Thyroid gland (tissue), 4 donors: ENCODE data around the gene BMP2K. TPM values are rescaled to one million over a fixed set of nuclear protein-coding genes. Genes with fewer than 3 reads are reported as not detected.

Experiments
- DNase-seq, 2 donors: peaks; one replicate each; pipeline ENCODE4 v3.0.0-alpha.2; 2019
- H3K27ac ChIP-seq, 3 donors: fragments of 200-600 bp; sonication (generic); 1 replicate in 2 of 3; 2 replicates in 1 of 3; pipeline ENCODE4 v1.5.1; 2016 to 2019; ENCODE audit warnings: mild to moderate bottlenecking in 1 of 3, moderate library complexity in 1 of 3
- H3K27me3 ChIP-seq: fragments of 200-600 bp; sonication (generic); one replicate; pipeline ENCODE4 v1.5.1; 2019
- H3K36me3 ChIP-seq, 2 donors: fragments of 200-600 bp; sonication (generic); one replicate each; pipeline ENCODE4 v1.5.1; 2016 to 2019
- H3K4me1 ChIP-seq, 2 donors: fragments of 200-600 bp; sonication (generic); one replicate each; pipeline ENCODE4 v1.5.1; 2017 to 2019
- H3K4me3 ChIP-seq, 3 donors: fragments of 200-600 bp; sonication (generic); replicated peaks in 1 of 3; 1 replicate in 2 of 3; 2 replicates in 1 of 3; pipeline ENCODE4 v1.5.1; 2016; ENCODE audit warnings: mild to moderate bottlenecking in 1 of 3
- H3K9me3 ChIP-seq: fragments of 200-600 bp; sonication (generic); one replicate; pipeline ENCODE4 v1.5.1; 2017
- CTCF ChIP-seq, 6 experiments: fragments of 200-600 bp in 3 of 6; fragments of 450-650 bp in 3 of 6; sonication (generic) in 3 of 6; IDR thresholded peaks; one replicate each; pipeline ENCODE4 v1.5.1; 2016 to 2019; ENCODE audit warnings: antibody characterized with exemption in 6 of 6, mild to moderate bottlenecking in 2 of 6, inconsistent platforms in 1 of 6, moderate library complexity in 1 of 6
- POLR2A ChIP-seq, 2 donors: fragments of 450-650 bp; IDR thresholded peaks; one replicate each; pipeline ENCODE4 v1.6.1; 2017; ENCODE audit warnings: antibody characterized with exemption in 2 of 2, mild to moderate bottlenecking in 2 of 2, moderate library complexity in 1 of 2
- WGBS, 2 donors: methylation state at CpG; one replicate each; pipeline ENCODE4 v1.1.5; 2017; 5-methylcytosine and 5-hydroxymethylcytosine counted together
- intact Hi-C: fragments of 100-400 bp; cut with DNase I; formaldehyde crosslinking; loops from one replicate; pipeline ENCODE4 v1.15.1; 2023
- total RNA-seq, 4 donors: library from RNA; depleted of rRNA; stranded (reverse); fragments of >200 nt; gene quantifications; one replicate each; pipeline ENCODE4 v1.2.3, GENCODE V29; 2016

Gene BMP2K
- total RNA-seq, 4 donors from 2014 or later, result 63.8 to 69.2 (median 64.3) TPM

DNA sequence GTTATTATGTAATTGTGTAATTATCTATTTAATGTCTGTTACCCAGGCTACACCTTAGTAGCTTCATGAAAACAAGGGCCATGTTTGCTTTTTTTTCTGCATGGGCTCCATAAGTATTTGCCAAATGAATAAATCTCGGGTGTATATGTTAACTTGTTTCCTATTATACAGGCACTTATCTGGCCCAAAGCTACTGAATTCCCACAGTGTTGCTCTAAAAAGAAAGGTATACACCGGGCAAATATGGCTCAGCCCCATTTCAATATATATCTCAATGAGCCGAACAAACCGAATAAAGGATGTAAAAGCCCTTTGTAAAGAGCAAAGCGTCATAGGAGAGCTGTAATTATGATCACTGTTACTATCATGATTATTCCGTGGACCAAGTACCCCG, 162.3 kb downstream of the BMP2K start:
- WGBS, 2 donors, result 12% methylated on average over 7 of the region's 7 CpGs
- Histone ChIP-seq H3K9me3 (no peaks in the 10 kb centered on the region), H3K27ac (peak overlapping the region in 1 of 3 donors; percentile 58), H3K4me1 (peaks cover 7 to 18% of the 10 kb centered on the region in 2 donors), H3K4me3 (peak overlapping the region; percentile 54 to 78 (median 59)), H3K36me3 (no peaks in the 10 kb centered on the region), H3K27me3 (no peaks in the 10 kb centered on the region)
- TF ChIP-seq POLR2A (IDR thresholded peaks at IDR 0.05) (no peak), CTCF (IDR thresholded peaks at IDR 0.05) (no peak)
- intact Hi-C loops, result no loop called here
- DNase-seq, result no peak

- Histone ChIP-seq H3K27me3 (no peaks in the 10 kb centered on the region), H3K4me3 (peak within 1 kb of the TSS; percentile 54 to 78 (median 59)), H3K9me3 (no peaks in the 10 kb centered on the region), H3K36me3 (no peaks in the 10 kb centered on the region), H3K27ac (peak within 1 kb of the TSS; percentile 10 to 81 (median 58)), H3K4me1 (peaks cover 7 to 18% of the 10 kb centered on the region in 2 donors)
- intact Hi-C loops, result no loop called here
- peak; percentile 82 to 84 for DNase-seq
- 0 to 1% methylated on average over 34 to 41 of the region's 77 CpGs for WGBS, 2 donors
- TF ChIP-seq CTCF (IDR thresholded peaks at IDR 0.05) (no peak), POLR2A (IDR thresholded peaks at IDR 0.05) (peak in 1 of 2 donors; percentile 90)
Measured at GRCh38 chr4:78938868-78939666, 162.9 kb downstream of the BMP2K start, which contains the start of gene PAQR3. Gene PAQR3, minus strand, starts transcription at chr4:78939438. Its CDS starts 214 bp downstream, at chr4:78939224.

DNA sequence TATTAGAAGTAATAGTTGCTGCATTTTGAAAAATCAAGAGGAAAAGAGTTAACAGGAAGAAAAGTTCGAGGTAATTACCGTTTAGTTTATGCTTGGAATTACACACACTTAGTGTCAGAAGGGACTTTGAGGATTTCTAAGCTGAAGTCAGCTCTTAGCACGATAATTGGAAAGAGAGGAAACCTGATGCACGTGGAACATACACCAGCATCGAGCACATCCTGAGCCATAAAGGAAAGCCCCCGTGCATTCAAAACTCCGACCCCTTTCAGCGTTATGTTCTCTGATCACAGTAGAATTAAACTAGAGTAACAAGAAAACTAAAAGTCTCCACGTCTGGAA, 163.5 kb downstream of the BMP2K start:
- Histone ChIP-seq H3K36me3 (no peaks in the 10 kb centered on the region), H3K4me1 (peaks cover 7 to 18% of the 10 kb centered on the region in 2 donors), H3K4me3 (peak overlapping the region in 2 of 3 donors; percentile 27 to 78), H3K9me3 (no peaks in the 10 kb centered on the region), H3K27me3 (no peaks in the 10 kb centered on the region), H3K27ac (peak overlapping the region in 1 of 3 donors; percentile 40)
- no peak for DNase-seq
- 4 to 7% methylated on average over 9 of the region's 9 CpGs for WGBS, 2 donors
- intact Hi-C loops, result no loop called here
- TF ChIP-seq CTCF (IDR thresholded peaks at IDR 0.05), result no peak
- no peak for TF ChIP-seq POLR2A (IDR thresholded peaks at IDR 0.05)

DNA sequence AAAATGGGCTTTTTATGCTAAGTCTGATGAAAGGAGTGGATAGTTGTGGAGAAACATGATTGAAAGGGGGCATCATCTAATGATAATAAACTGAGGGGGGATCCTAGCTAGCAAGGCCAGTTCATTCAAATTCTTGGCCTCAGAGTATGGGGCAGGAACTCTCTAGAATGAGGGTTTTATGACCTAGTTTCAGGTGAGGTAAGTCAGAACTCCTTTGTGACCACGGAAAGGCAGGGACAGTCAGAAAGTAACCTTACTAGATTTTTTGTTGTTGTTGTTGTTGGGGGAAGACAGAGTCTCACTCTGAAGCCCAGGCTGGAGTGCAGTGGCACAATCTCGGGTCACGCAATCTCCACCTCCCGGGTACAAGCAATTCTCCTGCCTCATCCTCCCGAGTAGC, 164.6 kb downstream of the BMP2K start:
- intact Hi-C loops, result no loop called here
- peaks cover 7 to 18% of the 10 kb centered on the region in 2 donors for H3K4me1 ChIP-seq
- no peak for DNase-seq
- no peak overlapping the region for H3K4me3 ChIP-seq
- H3K27ac ChIP-seq, result no peak overlapping the region
- WGBS, 2 donors, result 90 to 91% methylated on average over 5 of the region's 5 CpGs
- TF ChIP-seq POLR2A (IDR thresholded peaks at IDR 0.05), result no peak
- TF ChIP-seq CTCF (IDR thresholded peaks at IDR 0.05), result no peak
- no peaks in the 10 kb centered on the region for H3K27me3 ChIP-seq
- no peaks in the 10 kb centered on the region for H3K9me3 ChIP-seq
- H3K36me3 ChIP-seq, result no peaks in the 10 kb centered on the region

DNA sequence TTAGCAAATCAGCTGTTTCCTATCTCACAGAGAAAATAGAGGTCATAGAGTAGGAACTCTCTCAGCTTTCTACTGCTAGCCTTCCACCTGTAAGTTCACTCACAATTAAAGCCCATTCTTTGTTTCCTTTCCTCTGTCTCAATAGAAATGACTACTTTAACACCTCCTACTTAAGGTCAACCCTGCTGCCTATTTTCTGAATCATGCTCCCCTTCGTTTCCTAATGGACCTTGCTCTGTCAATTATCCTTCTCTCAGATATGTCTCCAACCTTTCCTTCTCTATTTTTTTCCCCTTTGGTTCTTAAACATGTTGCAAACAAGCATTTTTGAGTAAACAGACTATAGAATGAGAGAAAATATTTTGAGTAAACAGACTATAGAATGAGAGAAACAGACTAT, 168.2 kb downstream of the BMP2K start:
- no peak for DNase-seq
- WGBS, 2 donors, result 53 to 61% methylated on average over 1 of the region's 1 CpG
- no peaks in the 10 kb centered on the region for H3K9me3 ChIP-seq
- no peak overlapping the region for H3K27ac ChIP-seq
- H3K4me3 ChIP-seq, result no peak overlapping the region
- intact Hi-C loops, result no loop called here
- H3K27me3 ChIP-seq, result no peaks in the 10 kb centered on the region
- H3K36me3 ChIP-seq, result no peaks in the 10 kb centered on the region
- peaks cover 0 to 8% of the 10 kb centered on the region in 2 donors for H3K4me1 ChIP-seq
- TF ChIP-seq POLR2A (IDR thresholded peaks at IDR 0.05), result no peak
- no peak for TF ChIP-seq CTCF (IDR thresholded peaks at IDR 0.05)
